Activated naive CD4-positive, alpha-beta T cell treated with anti-CD3 and anti-CD28 coated beads for 36 hours (primary cell): ENCODE results near the gene URB1. TPM values are rescaled to one million over a fixed set of nuclear protein-coding genes. Genes with fewer than 3 reads are reported as not detected.
"Not testable (repeated sequence)": the region's sequence is repeated elsewhere in the genome, so short reads cannot be mapped to it uniquely, and the experiment has no call there.

ENCODE experiments used
- CTCF ChIA-PET: fragments of 350-600 bp; sonication (Branson Sonifier 250); formaldehyde crosslinking; loops from one replicate; lab custom pipeline; 2021; ENCODE audit warnings: antibody characterized with exemption; lab: Charles Lee
- DNase-seq: peaks from one replicate; pipeline ENCODE4 v3.0.0-alpha.2; 2020
- H3K27ac Mint-ChIP-seq: one replicate; pipeline ENCODE4 v1.8.0; 2021; ENCODE audit warnings: mild to moderate bottlenecking, mixed read lengths
- H3K27me3 Mint-ChIP-seq: one replicate; pipeline ENCODE4 v1.8.0; 2021; ENCODE audit warnings: low read depth, mixed read lengths
- H3K36me3 Mint-ChIP-seq: one replicate; pipeline ENCODE4 v1.8.0; 2021; ENCODE audit warnings: low read depth, mixed read lengths
- H3K4me1 Mint-ChIP-seq: one replicate; pipeline ENCODE4 v1.8.0; 2021; ENCODE audit warnings: low read depth, mixed read lengths
- H3K4me3 Mint-ChIP-seq: one replicate; pipeline ENCODE4 v1.8.0; 2021; ENCODE audit warnings: mild to moderate bottlenecking, moderate library complexity, mixed read lengths
- H3K9me3 Mint-ChIP-seq: one replicate; pipeline ENCODE4 v1.8.0; 2021; ENCODE audit warnings: mixed read lengths
- intact Hi-C: fragments of 100-400 bp; cut with micrococcal nuclease; formaldehyde crosslinking; loops from one replicate; pipeline ENCODE4 v1.15.1; 2023
- total RNA-seq, 2 experiments: library from RNA; stranded (reverse); gene quantifications; one replicate each; pipeline ENCODE4 v1.2.3, GENCODE V29; 2021

The URB1 gene
- total RNA-seq, 2 experiments from 2014 or later = 20.8 to 21.4 TPM

- peaks cover 35% of the 10 kb centered on the region for H3K36me3 Mint-ChIP-seq
- no peaks in the 10 kb centered on the region for H3K27me3 Mint-ChIP-seq
- H3K9me3 Mint-ChIP-seq = no peaks in the 10 kb centered on the region
- CTCF ChIA-PET = interaction anchor here (0.7 kb wide), 2 partner anchors 217 to 260 kb away, joined by 3 to 5 read pairs; no protein-coding TSS in a partner anchor
- peaks cover 33% of the 10 kb centered on the region for H3K4me1 Mint-ChIP-seq
- no peak overlapping the region for H3K4me3 Mint-ChIP-seq
- intact Hi-C loops = no loop called here
- DNase-seq = no peak
- no peak overlapping the region for H3K27ac Mint-ChIP-seq
Observed at GRCh38 chr21:32383812-32384211, 9.0 kb downstream of the URB1 start.

GRCh38 chr21:32382108-32382644, 10.6 kb downstream of the URB1 start:
- peaks cover 38% of the 10 kb centered on the region for H3K36me3 Mint-ChIP-seq
- CTCF ChIA-PET = no interaction called here
- no peak overlapping the region for H3K27ac Mint-ChIP-seq
- intact Hi-C loops = no loop called here
- no peak for DNase-seq
- H3K27me3 Mint-ChIP-seq = no peaks in the 10 kb centered on the region
- no peaks in the 10 kb centered on the region for H3K9me3 Mint-ChIP-seq
- H3K4me1 Mint-ChIP-seq = peaks cover 19% of the 10 kb centered on the region
- H3K4me3 Mint-ChIP-seq = no peak overlapping the region

DNA sequence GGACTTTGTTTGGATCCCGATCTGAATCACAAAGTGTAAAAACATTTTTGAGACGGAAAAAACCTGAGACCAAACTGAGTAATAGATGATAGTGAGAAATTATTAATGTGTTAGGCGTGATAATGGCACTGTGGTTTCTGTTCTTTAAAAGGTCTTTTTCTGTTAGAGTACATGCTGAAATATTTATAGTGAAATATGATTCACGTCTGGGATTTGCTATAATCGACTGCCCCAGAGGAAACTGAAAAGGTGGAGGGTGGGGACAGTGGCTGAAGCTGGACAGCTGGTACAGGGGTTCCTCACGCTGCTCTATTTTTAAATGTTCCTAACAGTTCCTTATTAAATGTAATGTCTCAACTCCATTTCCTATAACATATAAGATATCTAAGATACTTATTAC, 11.2 kb downstream of the URB1 start:
- CTCF ChIA-PET = no interaction called here
- H3K36me3 Mint-ChIP-seq = peaks cover 40% of the 10 kb centered on the region
- intact Hi-C loops = no loop called here

DNA sequence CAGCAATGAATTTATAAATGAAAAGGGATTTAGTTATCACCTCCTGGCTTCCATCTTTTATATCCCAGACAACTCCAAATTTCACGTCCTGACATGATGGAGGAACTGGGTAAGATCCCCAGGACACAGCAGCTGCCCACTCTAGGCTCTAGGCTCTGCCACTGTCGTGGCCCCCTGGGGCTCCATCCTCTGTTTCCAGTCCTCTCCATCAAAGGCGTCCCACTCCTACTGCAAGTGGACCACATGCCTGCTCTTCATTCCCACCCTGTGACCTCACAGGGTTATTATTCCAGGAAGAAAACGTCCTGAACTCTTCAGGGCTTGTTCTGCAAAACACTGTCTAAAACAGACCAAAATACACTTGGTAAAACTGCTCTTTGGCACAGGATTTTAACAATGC, 11.9 kb downstream of the URB1 start:
- intact Hi-C loops = no loop called here
- H3K36me3 Mint-ChIP-seq = peaks cover 40% of the 10 kb centered on the region
- H3K4me3 Mint-ChIP-seq = no peak overlapping the region
- no peaks in the 10 kb centered on the region for H3K27me3 Mint-ChIP-seq
- DNase-seq = no peak
- CTCF ChIA-PET = no interaction called here
- no peaks in the 10 kb centered on the region for H3K9me3 Mint-ChIP-seq
- H3K4me1 Mint-ChIP-seq = peaks cover 9% of the 10 kb centered on the region
- no peak overlapping the region for H3K27ac Mint-ChIP-seq

More for the DNA sequence above, 11.2 kb downstream of the URB1 start:
- Mint-ChIP-seq H3K9me3 (no peaks in the 10 kb centered on the region), H3K4me1 (peaks cover 14% of the 10 kb centered on the region), H3K4me3 (no peak overlapping the region), H3K27me3 (no peaks in the 10 kb centered on the region), H3K27ac (no peak overlapping the region)
- DNase-seq = no peak

DNA sequence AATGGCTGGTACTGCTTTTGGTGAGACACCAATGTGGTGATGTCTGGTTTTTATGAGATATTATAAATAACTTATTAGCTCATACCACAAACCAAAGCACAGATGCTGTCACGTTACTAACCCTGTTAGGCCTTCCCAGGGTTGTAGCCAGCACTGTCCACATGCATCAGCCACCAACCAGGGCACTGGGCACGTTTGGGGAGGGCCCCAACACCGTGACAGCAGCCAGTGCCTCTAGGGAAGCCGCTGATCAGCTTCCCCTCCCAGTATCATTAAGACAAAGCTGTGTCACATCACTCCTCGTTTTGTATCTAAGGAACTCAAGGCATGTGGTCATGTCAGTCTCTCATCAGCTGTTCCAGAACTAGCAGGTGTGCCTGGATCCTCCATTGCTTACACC, 13.9 kb downstream of the URB1 start:
- no peak overlapping the region for H3K4me3 Mint-ChIP-seq
- H3K4me1 Mint-ChIP-seq = peaks cover 2% of the 10 kb centered on the region
- H3K9me3 Mint-ChIP-seq = no peaks in the 10 kb centered on the region
- no peaks in the 10 kb centered on the region for H3K27me3 Mint-ChIP-seq
- DNase-seq = no peak
- CTCF ChIA-PET = no interaction called here
- peaks cover 29% of the 10 kb centered on the region for H3K36me3 Mint-ChIP-seq
- H3K27ac Mint-ChIP-seq = no peak overlapping the region
- intact Hi-C loops = no loop called here

DNA sequence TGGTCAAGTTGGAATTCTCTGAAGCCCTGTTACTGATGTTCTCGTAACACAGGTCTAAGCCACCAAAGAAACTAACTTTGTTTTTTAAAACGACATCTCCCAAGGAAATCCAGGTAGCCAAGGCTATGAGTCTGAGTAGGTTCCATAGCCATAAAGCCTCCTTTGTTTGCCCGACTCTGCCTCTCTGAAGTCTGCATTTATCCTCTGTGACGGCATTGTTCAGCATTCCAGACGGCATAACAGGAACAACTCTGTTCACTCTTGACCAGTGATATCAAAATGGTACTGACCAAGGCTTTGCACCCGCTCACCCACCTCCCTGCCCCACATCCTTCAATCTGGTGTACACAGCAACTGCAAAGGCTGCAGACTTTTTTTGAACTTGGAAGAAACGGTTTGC, 14.8 kb downstream of the URB1 start:
- CTCF ChIA-PET = no interaction called here

DNA sequence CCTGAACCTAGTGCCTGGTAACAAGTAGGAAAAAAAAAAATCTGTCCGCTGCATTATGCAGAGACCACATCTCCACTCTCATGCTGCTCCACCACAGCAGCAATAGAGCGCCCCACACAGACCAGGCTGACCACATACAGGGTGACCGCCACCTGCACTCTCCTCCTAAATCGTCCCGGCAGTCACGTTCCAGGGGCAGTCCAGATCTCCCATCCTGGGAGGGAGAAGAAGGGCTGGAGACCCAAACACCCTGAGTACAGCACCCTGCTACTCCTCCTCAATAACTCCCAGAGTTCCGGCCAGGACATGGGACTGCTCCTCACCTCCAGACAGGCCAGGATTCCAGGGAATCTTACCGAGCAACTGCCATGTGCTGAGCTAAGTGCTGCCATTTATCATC, 15.3 kb downstream of the URB1 start:
- Mint-ChIP-seq H3K36me3 (peaks cover 27% of the 10 kb centered on the region), H3K27ac (no peak overlapping the region), H3K9me3 (no peaks in the 10 kb centered on the region), H3K27me3 (no peaks in the 10 kb centered on the region), H3K4me3 (no peak overlapping the region), H3K4me1 (peaks cover 2% of the 10 kb centered on the region)
- CTCF ChIA-PET = no interaction called here
- intact Hi-C loops = no loop called here
- DNase-seq = no peak

More for the DNA sequence above, 14.8 kb downstream of the URB1 start:
- Mint-ChIP-seq H3K9me3 (no peaks in the 10 kb centered on the region), H3K36me3 (peaks cover 27% of the 10 kb centered on the region), H3K27me3 (no peaks in the 10 kb centered on the region), H3K27ac (no peak overlapping the region), H3K4me3 (no peak overlapping the region), H3K4me1 (peaks cover 2% of the 10 kb centered on the region)
- intact Hi-C loops = no loop called here
- no peak for DNase-seq

- peaks cover 14% of the 10 kb centered on the region for H3K4me1 Mint-ChIP-seq
- no peaks in the 10 kb centered on the region for H3K27me3 Mint-ChIP-seq
- intact Hi-C loops = no loop called here
- H3K36me3 Mint-ChIP-seq = peaks cover 33% of the 10 kb centered on the region
- H3K27ac Mint-ChIP-seq = peak overlapping the region; percentile 27
- DNase-seq = no peak
- CTCF ChIA-PET = interaction anchor here (1.0 to 1.5 kb wide), 2 partner anchors 12 to 228 kb away, joined by 3 read pairs; no protein-coding TSS in a partner anchor
- H3K4me3 Mint-ChIP-seq = no peak overlapping the region
- H3K9me3 Mint-ChIP-seq = no peaks in the 10 kb centered on the region
Observed at GRCh38 chr21:32372755-32373154, 20.1 kb downstream of the URB1 start.

DNA sequence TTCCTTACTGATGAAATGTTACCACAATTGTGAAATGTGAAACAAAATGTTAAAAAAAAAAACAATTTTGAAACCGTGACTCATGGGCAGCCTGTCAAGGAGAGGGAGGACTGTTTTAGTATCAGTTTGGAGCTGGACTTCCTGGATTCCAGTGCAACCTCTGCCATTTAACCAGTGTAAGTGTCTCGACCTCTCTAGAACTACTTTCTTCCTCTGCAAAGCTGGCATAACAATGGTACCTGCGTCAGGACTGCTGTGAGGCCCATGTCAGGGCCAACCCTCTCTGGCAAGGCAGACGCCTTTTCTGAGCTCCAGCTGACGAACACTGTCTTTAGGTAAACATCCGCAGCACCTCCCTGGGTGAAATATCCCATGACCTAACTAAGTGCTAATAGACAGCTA, 20.9 kb downstream of the URB1 start:
- CTCF ChIA-PET = interaction anchor here (0.6 to 1.5 kb wide), 4 partner anchors 11 to 259 kb away, joined by 3 to 8 read pairs (median 4); no protein-coding TSS in a partner anchor
- Mint-ChIP-seq H3K9me3 (no peaks in the 10 kb centered on the region), H3K4me3 (no peak overlapping the region), H3K4me1 (peaks cover 14% of the 10 kb centered on the region), H3K27me3 (no peaks in the 10 kb centered on the region), H3K36me3 (peaks cover 33% of the 10 kb centered on the region), H3K27ac (peak overlapping the region; percentile 39)
- peak; percentile 18 for DNase-seq
- intact Hi-C loops = no loop called here

DNA sequence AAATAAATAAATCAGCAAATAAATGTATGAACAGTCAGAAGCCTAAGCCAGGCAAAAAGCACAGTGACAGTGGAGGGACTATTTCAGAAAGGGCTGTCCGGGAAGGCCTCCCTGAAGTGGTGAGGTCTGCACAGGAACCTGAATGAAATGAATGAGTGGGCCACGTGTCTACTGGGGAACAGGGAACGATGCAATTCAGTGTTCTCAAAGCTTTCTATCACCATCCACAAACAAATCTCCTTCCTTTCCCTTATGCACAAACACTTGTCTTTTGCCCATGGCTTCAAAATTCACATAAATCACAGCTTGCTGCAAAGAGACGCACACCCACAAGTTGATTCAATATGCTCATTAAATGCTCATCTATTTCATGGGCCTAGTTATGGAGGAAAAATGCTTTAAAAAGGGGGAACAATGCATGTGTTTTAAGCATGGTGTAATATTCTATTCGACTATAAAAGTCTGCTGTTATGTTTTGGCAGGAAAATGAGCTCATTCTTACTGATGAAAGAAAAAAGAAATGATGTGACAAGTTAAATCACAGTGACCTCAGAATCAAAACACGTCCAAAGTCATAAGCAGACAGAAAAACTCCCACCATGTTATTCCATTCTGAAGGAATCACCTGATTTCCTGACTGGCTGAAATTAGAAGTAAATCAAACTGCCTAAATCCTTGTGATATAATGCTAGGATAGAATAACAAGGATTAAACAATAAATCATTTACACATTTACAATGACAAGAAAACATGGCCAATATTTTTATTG, 21.6 kb downstream of the URB1 start:
- Mint-ChIP-seq H3K27me3 (no peaks in the 10 kb centered on the region), H3K4me1 (peaks cover 14% of the 10 kb centered on the region), H3K27ac (peak overlapping the region; percentile 39), H3K4me3 (no peak overlapping the region), H3K9me3 (no peaks in the 10 kb centered on the region), H3K36me3 (peaks cover 36% of the 10 kb centered on the region)
- intact Hi-C loops = no loop called here
- CTCF ChIA-PET = interaction anchor here (1.5 kb wide), 1 partner anchor 11 kb away, joined by 3 read pairs; no protein-coding TSS in a partner anchor
- DNase-seq = no peak

DNA sequence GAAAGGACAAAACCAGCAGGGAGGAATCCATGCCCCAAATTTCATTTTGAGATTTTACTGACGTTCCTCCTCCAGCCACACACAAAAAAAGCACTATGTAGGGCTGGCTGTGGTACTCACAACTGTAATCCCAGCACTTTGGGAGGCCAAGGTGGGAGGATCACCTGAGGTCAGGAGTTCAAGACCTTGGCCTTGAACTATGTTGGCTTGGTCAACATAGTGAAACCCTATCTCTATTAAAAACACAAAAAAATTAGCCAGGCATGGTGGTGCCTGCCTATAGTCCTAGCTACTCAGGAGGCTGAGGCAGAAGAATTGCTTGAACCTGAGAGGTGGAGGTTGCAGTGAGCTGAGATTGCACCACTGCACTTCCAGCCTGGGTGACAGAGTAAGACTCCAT, 23.9 kb downstream of the URB1 start:
- Mint-ChIP-seq H3K4me1 (peaks cover 14% of the 10 kb centered on the region), H3K36me3 (peaks cover 43% of the 10 kb centered on the region)
- H3K9me3 Mint-ChIP-seq, H3K4me3 Mint-ChIP-seq, H3K27ac Mint-ChIP-seq, CTCF ChIA-PET, H3K27me3 Mint-ChIP-seq, intact Hi-C loops, DNase-seq: not testable (repeated sequence)

DNA sequence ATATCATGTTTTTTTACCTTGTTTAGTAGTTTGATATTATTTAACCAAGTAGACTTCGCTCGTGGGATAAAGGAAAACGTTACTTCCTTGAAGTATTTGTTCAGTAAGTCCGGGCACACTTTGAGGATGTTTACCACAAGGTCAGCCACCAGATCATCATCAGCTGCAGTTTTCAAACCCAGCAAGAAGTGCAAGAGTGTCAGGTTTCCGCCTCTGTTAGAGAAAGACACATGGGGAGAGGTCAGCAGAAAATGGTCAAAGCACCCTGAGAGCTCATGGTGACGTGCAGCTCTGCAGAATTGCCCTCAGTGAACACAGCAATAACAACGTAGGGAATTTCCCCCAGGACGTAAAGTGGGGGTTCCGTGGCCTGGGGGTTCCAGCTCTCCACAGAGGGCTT, 24.4 kb downstream of the URB1 start:
- Mint-ChIP-seq H3K4me1 (peaks cover 14% of the 10 kb centered on the region), H3K36me3 (peaks cover 43% of the 10 kb centered on the region), H3K9me3 (no peaks in the 10 kb centered on the region), H3K4me3 (no peak overlapping the region), H3K27me3 (no peaks in the 10 kb centered on the region), H3K27ac (no peak overlapping the region)
- DNase-seq = no peak
- intact Hi-C loops = no loop called here
- CTCF ChIA-PET = no interaction called here

GRCh38 chr21:32367158-32367557, 25.7 kb downstream of the URB1 start:
- H3K36me3 Mint-ChIP-seq = peaks cover 44% of the 10 kb centered on the region
- H3K27me3 Mint-ChIP-seq = no peaks in the 10 kb centered on the region
- no peaks in the 10 kb centered on the region for H3K9me3 Mint-ChIP-seq
- DNase-seq = no peak
- no peak overlapping the region for H3K27ac Mint-ChIP-seq
- no peak overlapping the region for H3K4me3 Mint-ChIP-seq
- CTCF ChIA-PET = interaction anchor here (0.6 to 1.1 kb wide), 2 partner anchors 19 to 258 kb away, joined by 3 read pairs; no protein-coding TSS in a partner anchor
- H3K4me1 Mint-ChIP-seq = peaks cover 12% of the 10 kb centered on the region
- intact Hi-C loops = no loop called here
